H1 (cell line): ENCODE results near the gene DEK. TPM values are rescaled to one million over a fixed set of nuclear protein-coding genes. Genes with fewer than 3 reads are reported as not detected.

Experiments used
- EZH2 ChIP-seq: fragments of 200-600 bp; sonication (generic); IDR thresholded peaks from 2 replicates; pipeline ENCODE4 v1.7.1; 2012; ENCODE audit warnings: low read depth, mild to moderate bottlenecking, moderate library complexity, low read length, inconsistent platforms; ENCODE audit not compliant: severe bottlenecking
- GTF2F1 ChIP-seq: IDR thresholded peaks from 2 replicates; pipeline ENCODE4 v1.6.1; 2012; ENCODE audit warnings: low read depth, low read length, improper control_type of control experiment, borderline replicate concordance
- TAF1 ChIP-seq: IDR thresholded peaks from 2 replicates; pipeline ENCODE4 v1.6.1; 2011; ENCODE audit warnings: mild to moderate bottlenecking, low read depth, low read length
- TAF7 ChIP-seq: optimal IDR thresholded peaks from 2 replicates; pipeline ENCODE3; 2011; ENCODE audit warnings: low read depth, mild to moderate bottlenecking, inconsistent platforms, low read length, moderate library complexity, borderline replicate concordance
- polyA plus RNA-seq, 7 experiments: library from polyadenylated mRNA; depleted of rRNA in 3 of 7; stranded (reverse) in 5 of 7; unstranded in 2 of 7; fragments of >200 nt in 5 of 7; fragments of 200-250 nt in 2 of 7; gene quantifications; 1 replicate in 5 of 7; 2 replicates in 1 of 7; 4 replicates in 1 of 7; pipeline versions ENCODE4 v1.2.1 to v1.2.3, GENCODE V29; 2011 to 2013; ENCODE audit warnings: missing spikeins in 2 of 7, mixed read lengths in 2 of 7
- total RNA-seq: library from RNA; stranded (reverse); fragmentation: NEBNext Ultra II Directional; extraction: Animal tissue kit (Norgen Biotek cat#: 25700); gene quantifications from 2 replicates; pipeline ENCODE4 v1.2.1, GENCODE V29; 2021

Gene DEK
- total and polyA plus RNA-seq, 2 of the 8 experiments (the other 6 are each of a cell fraction or from before 2014, with no cell fraction given), result 40.0 to 228 TPM

DNA sequence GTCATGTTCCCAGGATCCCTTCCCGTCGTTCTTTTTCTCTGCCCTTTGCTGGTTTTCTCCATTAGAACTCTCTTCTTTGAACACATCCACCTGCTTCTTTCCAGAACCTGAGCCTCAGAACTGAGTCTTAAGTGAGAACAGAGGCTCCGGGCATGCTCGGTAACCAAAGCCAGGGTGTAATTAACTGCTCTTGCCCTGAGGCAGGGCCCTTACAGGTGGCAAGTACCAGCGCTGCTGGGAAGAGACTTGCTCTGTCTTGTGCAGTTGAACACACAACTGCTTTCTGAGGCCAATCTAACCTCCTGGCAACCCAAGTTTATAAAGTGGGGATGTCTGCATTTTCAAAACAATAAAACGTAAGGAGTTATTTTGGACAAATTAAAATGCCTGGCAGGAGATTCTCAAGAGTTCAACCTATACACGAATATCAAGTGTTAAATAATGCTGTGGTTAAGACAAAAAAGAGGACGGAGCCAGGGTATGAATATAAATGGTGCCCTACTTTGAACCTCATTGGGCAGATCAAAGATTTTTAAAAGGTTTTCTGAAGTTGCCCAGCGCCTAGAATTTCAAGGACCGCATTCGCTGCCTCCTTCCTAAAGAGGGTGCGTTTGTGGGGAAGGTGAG is 12.4 kb upstream of the DEK start (continued):
- TF ChIP-seq EZH2 (no peak), TAF1 (no peak), TAF7 (no peak), GTF2F1 (no peak)
